GM18498 (cell line): ENCODE measurements around the gene LTO1.

ENCODE experiments used
- ATAC-seq: cut with Tn5 transposase; IDR thresholded peaks from one replicate; pipeline ENCODE4 v1.9.1; 2021; ENCODE audit warnings: mild to moderate bottlenecking, moderate library complexity; ENCODE audit not compliant: unreplicated experiment

The LTO1 gene

DNA sequence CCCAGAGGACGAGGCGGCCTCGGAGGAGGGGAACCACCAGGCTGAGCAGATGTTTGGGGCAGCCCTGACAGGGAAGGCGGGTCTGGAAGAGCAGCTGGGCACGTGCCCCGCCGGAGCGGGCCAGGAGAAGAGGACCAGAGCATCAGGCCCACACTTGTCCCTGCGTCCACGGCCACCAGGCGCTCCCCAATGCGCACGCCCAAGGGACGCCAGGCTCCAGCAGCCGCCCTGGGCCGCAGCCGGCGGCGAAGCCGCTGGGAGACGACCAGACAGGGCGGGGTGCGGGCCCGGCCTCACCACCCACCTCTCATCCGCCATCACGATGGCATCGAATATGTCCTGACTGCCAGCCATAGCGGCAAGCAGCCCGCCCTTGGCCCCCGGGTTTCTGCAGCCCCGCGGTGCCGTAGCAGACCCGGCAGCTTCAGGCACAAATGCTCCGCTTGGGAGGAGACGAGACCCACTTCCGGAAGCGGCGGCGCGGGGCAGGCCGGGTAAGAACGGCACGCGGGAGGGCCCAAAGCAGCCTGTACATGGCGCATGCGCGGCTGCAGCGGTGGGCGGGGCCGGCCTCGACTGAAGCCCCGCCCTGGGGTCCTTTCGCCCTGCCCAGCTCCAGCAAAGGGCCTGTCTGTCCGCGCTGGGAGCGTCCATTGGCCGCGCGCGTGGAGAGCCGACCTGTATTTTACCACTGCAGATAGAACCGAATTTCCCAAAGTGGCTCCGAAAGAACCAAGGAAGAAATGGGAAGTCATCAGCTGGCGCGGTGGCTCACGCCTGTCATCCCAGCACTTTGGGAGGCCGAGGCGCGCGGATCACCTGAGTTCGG, at the start of gene LTO1:
LTO1 (minus strand) TSS at position 468 of the 829 bp plus-strand sequence; CDS start at position 354, 114 bp downstream.
- ATAC-seq: peak; percentile 88

- no peak for ATAC-seq
Observed at GRCh38 chr11:69721745-69722144, 46.6 kb upstream of the LTO1 start.

GRCh38 chr11:69721106-69721505, 46.0 kb upstream of the LTO1 start:
- ATAC-seq: no peak

- no peak for ATAC-seq
Observed at GRCh38 chr11:69718912-69719311, 43.8 kb upstream of the LTO1 start.

- ATAC-seq: no peak
Observed at GRCh38 chr11:69718147-69718546, 43.0 kb upstream of the LTO1 start.

GRCh38 chr11:69716891-69717747, 42.0 kb upstream of the LTO1 start:
- ATAC-seq: no peak

DNA sequence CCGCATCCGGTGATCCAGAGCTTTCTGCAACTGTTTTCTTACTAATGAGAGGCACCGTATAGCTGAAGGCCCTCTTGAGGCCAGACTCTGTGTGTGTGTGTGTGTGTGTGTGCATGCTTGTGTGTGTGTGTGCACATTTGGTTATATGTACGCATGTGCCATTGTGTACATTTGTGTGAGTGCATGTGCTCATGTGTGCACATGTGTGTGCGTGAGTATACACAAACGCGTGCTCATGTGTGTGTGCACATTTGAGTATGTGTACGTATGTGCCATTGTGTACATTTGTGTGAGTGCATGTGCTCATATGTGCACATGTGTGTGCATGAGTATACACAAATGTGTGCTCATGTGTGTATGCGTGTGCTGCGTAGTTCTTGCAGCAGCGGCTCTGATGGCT, 40.9 kb upstream of the LTO1 start:
- no peak for ATAC-seq

DNA sequence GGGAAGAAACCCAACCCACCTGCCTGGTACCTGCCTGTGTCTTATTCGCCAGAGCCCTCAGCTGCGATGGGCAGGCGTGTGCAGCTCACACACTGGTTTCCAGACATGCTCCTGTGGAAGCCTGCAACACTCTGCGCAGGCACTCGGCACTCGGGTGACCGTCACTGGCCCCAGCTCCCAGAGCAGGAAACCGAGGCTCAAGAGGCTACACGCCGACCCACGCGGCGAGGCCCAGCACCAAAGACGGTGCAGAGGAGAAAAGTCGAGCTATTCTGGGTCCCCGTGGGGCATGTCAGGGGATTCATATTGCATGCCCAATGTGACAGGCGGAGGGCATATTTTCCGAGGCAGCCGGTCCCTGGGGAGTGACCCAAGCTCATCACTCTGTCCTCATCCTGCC, 40.3 kb upstream of the LTO1 start:
- no peak for ATAC-seq

DNA sequence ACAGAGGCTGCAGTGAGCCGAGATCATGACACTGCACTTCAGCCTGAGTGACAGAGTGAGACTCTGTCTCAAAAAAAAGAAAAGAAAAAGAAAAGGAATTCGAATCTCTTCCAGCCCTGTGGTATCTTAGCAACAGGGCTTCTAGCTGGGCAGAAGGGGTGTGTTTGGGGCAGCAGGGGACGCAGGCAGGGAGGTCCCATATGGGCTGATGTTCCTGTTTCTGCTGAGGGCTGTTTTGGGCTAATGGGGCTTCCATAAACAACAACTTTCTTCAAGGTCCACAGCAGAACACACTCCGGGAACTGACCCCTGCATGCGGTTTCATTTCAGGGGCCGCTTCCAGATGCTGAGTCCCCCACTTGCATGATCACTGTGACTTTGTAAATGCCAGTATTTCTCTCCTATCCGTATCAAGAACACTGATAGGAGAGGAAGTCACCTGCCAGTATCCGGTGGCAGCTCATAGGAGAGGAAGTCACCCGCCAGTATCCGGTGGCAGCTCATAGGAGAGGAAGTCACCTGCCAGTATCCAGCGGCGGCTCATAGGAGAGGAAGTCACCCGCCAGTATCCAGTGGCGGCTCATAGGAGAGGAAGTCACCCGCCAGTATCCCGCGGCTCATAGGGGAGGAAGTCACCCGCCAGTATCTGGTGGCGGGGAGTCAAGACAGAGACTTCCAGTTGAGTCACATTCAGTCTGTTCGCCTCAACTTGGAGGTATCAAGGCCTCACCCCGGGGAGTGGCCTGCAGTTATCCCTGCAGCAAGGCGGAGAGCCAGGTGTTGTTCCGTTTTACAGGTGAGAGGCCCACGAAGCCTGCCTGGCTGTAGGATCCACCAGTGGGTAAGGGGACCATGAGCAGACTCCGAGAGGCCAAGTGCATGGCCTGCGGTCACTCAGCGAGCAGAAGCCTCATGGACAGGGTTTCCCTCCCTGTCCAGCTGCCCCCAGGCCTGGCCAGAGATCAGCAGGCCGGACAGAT, 37.0 kb upstream of the LTO1 start:
- no peak for ATAC-seq

DNA sequence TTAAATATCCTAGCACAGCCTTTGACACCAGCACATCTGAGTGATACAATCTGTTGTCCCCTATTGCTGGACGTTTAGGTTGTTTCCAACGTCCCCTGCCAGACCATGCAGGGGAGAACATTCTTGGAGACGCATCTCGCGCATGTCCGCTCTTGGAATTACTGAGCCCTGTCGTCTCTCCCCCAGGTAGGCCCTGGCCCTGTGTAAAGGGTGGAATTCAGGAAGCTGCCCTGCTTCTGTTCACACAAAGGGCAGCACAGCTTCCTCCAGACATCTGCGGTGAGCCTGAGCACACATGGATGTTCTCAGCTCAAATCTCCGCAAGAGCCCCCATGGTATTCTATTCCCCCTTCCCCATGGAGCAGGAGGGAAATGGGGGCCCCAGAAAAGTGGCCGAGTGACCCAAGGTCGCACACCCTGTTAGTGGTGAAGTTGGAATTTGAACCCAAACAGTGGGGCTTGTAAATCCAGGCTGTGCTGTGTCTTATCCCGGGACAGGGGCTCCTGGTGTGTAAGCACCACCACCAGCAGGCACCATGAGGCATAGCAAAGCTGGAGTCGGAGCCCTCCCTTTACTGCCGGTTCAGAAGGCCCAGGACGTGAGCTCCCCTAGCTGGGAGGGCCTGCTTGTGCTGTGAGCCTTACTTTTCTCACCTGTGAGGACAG, 33.7 kb upstream of the LTO1 start:
- ATAC-seq: no peak

- ATAC-seq: no peak
Observed at GRCh38 chr11:69707176-69707575, 32.0 kb upstream of the LTO1 start.

DNA sequence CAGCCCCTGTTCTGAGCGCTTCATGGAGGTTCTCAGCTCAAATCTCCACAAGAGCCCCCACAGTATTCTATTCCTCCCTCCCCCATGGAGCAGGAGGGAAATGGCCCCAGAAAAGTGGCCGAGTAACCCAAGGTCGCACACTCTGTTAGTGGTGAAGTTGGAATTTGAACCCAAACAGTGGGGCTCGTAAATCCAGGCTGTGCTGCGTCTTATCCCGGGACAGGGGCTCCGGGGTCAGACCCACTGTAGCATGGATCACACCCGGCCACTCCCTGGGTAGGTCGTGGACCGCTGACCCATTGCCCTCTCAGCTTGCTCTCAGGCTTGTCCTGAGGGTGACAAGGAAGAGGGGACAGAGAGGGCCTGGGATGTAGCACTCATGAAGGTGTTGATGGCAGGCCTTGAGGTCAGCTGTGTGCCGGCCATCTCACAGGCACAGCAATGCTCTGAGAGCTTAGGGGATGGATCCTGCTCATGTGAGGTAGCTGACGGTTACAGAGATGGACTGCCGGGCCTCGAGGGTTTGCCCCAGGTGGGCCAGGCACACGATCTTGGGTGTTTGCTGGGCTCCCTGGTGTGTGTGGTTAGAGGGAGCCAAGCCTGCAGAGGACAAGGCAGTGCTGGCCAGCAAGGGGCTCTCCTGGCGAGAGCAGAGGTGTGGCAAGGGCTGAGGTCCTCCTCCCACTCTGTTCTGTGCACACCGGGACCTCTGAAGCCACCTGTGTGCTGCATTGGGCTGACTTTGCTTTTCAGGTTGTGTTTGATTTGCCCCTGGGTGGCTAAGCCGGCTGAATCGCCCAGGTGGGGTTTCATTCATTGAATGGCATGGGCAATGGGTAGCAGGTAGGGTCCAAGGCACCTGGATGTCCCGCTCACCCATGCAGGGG, 31.0 kb upstream of the LTO1 start:
- ATAC-seq: no peak

DNA sequence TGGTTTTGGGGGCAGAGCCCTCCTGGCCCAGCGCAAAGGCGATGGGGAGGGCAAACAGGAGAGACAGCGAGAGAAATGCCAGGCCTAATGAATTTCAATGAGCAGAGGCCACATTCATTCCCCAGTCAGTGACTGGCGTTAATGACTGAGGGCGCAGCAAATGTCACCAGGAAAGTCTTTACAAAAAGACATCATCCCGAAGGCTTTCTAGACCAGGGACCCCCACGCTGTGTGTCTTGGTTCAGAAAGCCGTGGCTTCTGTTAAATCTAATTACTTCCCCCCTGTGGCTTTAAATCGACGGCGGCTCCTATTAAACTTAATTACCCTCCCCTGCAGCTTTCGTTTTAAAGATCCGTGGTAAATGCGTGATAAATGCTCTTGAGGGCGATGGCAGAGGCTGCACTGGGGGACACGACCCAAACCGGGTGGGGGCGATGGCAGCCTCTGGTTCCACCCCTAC, 30.2 kb upstream of the LTO1 start:
- no peak for ATAC-seq

DNA sequence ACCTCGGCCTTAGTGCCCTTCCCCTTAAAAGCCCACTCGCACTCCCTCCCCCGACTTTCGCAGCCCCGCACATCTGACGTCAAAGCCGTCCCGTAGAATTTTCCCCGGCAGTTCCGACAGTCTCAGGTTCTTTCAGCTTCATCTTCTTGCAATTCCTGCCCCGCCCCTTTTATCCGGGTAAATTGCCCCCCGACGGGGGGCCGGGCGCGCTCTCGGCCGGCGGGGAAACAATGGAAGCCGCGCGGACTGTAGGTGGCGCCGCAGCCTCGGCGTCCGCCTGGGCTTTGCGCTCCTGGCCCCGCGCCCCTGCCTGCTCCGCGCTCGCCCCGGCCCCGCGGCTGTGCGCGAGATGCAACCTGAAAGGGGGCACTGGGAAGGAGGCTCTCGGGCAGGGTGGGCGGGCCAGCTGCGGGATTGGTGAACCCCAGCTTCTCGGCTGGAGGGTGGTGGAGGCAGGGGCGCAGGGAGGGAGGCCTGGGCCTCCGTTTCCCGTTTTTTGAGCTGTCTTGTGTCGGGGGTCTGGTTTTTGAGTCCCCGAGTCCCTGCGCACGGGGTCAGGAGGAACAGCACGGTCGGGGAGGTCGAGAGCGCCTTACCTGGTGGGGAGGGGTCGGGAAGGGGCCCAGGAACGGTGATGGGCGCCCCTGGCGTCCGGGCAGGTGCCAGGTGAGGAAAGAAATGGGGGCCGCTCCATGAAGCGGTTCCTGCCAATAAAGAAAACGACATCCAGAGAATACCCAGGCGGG, 29.5 kb upstream of the LTO1 start:
- ATAC-seq: no peak

DNA sequence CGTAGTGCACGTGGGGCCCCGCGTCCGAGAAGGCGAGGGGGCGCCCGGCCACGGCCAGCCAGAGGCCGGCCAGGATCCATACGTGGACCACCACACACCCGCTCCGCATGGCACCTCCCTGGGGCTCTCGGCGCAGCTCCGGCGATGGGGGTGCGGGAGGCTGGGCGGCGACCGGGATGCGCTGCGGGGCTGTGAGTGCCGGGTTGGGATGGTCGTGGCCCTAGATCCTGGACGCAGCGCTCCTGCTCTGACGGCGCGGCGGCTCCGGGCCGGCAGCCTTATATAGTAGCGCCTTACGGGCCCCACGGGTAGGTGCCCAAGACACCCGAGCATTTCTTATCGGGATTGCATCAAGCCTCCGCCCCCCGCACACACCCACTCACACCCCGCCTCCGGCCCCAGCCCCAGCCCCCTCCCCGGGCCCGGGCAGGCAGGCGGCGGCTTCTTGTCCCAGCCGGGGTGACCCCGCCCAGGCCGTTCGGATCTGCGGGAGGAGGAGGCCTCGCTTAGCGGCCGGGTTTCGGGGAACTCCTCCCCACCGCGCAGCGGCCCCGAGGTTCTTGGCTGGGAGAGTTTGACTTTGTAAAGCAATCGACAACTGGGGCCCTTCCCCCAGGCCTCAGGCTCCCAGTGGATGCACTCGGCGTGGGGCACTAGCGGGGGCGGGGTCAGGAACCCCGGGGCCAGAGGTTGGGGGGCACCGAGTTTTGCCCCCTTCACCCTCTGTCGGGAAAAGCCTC, 28.8 kb upstream of the LTO1 start, which contains the start of gene FGF19:
FGF19 (minus strand) TSS at position 255 of the 740 bp plus-strand sequence; CDS start at position 109, 146 bp downstream.
- no peak for ATAC-seq

- no peak for ATAC-seq
Observed at GRCh38 chr11:69703453-69703767, 28.3 kb upstream of the LTO1 start.

DNA sequence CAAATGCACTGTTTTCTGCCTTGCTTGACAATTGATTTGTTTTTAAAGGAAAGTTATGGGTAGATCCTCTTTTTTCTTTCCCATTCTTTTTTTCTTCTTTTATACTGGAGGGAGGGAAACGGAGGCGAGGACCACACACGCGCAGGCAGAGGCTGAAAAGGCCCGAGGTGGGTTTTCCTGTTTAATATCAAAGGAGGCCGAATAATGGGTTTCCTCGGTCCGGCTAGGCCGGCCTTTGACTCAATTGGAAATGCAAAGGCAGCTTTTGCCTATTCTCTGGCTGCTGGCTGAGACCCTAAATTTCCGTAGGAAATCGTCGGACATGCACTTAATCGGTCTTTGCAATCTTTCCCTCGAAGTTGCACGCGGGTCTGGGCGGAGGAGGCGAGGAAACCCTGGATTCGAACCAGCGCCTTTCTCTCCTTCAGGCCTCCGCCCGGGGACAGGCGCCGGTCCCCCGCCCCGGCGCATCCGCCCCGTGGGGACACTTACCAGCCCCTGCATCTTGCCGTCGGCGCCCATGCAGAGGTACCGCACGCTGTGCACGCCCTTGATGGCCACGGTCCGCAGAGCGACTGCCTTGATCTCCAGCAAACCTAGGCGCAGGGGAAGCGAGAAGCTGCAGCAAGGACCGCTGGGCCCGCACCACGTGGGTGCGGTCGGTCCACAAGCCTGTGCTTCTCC, 27.8 kb upstream of the LTO1 start:
- no peak for ATAC-seq
